ENCODE results near the gene ESRRG.

The ESRRG gene

GRCh38 chr1:216502528-216503162 lies 220.6 kb downstream of the ESRRG start:
- H3K9ac ChIP-seq (ENCODE audit: low read length): no peak overlapping the region
- H3K36me3 ChIP-seq (replicated peaks; ENCODE audit: insufficient read depth, low read length): no peaks in the 10 kb centered on the region
- no peak for DNase-seq
- no peaks in the 10 kb centered on the region for H3K9me2 ChIP-seq (replicated peaks; ENCODE audit: insufficient read depth, low read length)
- no peaks in the 10 kb centered on the region for H3K79me2 ChIP-seq (ENCODE audit: low read length)
- no peaks in the 10 kb centered on the region for H3K9me3 ChIP-seq (replicated peaks; ENCODE audit: insufficient read depth, low read length)
- H3K4me3 ChIP-seq (ENCODE audit: low read length): no peak overlapping the region
- no peaks in the 10 kb centered on the region for H4K20me1 ChIP-seq (ENCODE audit: insufficient read depth, low read length)
- H3F3A ChIP-seq (ENCODE audit: insufficient read depth, low read length): no peaks in the 10 kb centered on the region
- no peak for TF ChIP-seq CTCF (IDR thresholded peaks at IDR 0.05; ENCODE audit: low read length)
- TF ChIP-seq EZH2 (optimal IDR thresholded peaks at IDR 0.05; ENCODE audit: low read depth, low read length): no peak
- TF ChIP-seq EZH2phosphoT487 (IDR thresholded peaks at IDR 0.05; ENCODE audit: low read length): no peak
- no peak overlapping the region for H3K4me2 ChIP-seq (ENCODE audit: low read depth, low read length)
- H3K27ac ChIP-seq (ENCODE audit: low read length): no peak overlapping the region
- no peaks in the 10 kb centered on the region for H3K4me1 ChIP-seq (ENCODE audit: low read length)
- no peaks in the 10 kb centered on the region for H3K27me3 ChIP-seq (replicated peaks; ENCODE audit: insufficient read depth, low read length)
- no peak overlapping the region for H2AFZ ChIP-seq (ENCODE audit: low read length)

GRCh38 chr1:216500273-216500967 lies 222.8 kb downstream of the ESRRG start:
- H3K4me2 ChIP-seq (ENCODE audit: low read depth, low read length): no peak overlapping the region
- no peak overlapping the region for H2AFZ ChIP-seq (ENCODE audit: low read length)
- no peak overlapping the region for H3K27ac ChIP-seq (ENCODE audit: low read length)

GRCh38 chr1:216499581-216500272 lies 223.5 kb downstream of the ESRRG start:
- DNase-seq: no peak
- TF ChIP-seq CTCF (IDR thresholded peaks at IDR 0.05; ENCODE audit: low read length): no peak
- no peak for TF ChIP-seq EZH2 (optimal IDR thresholded peaks at IDR 0.05; ENCODE audit: low read depth, low read length)
- TF ChIP-seq EZH2phosphoT487 (IDR thresholded peaks at IDR 0.05; ENCODE audit: low read length): no peak
- Histone ChIP-seq H3F3A (ENCODE audit: insufficient read depth, low read length) (no peaks in the 10 kb centered on the region), H3K79me2 (ENCODE audit: low read length) (no peaks in the 10 kb centered on the region), H3K9me3 (replicated peaks; ENCODE audit: insufficient read depth, low read length) (no peaks in the 10 kb centered on the region), H3K27ac (ENCODE audit: low read length) (no peak overlapping the region), H3K9ac (ENCODE audit: low read length) (no peak overlapping the region), H2AFZ (ENCODE audit: low read length) (no peak overlapping the region), H3K4me3 (ENCODE audit: low read length) (no peak overlapping the region), H3K27me3 (replicated peaks; ENCODE audit: insufficient read depth, low read length) (no peaks in the 10 kb centered on the region), H3K9me2 (replicated peaks; ENCODE audit: insufficient read depth, low read length) (no peaks in the 10 kb centered on the region), H3K36me3 (replicated peaks; ENCODE audit: insufficient read depth, low read length) (no peaks in the 10 kb centered on the region), H3K4me1 (ENCODE audit: low read length) (no peaks in the 10 kb centered on the region), H3K4me2 (ENCODE audit: low read depth, low read length) (no peak overlapping the region), H4K20me1 (ENCODE audit: insufficient read depth, low read length) (no peaks in the 10 kb centered on the region)

More at GRCh38 chr1:216500273-216500967, 222.8 kb downstream of the ESRRG start:
- no peaks in the 10 kb centered on the region for H3K79me2 ChIP-seq (ENCODE audit: low read length)
- H4K20me1 ChIP-seq (ENCODE audit: insufficient read depth, low read length): no peaks in the 10 kb centered on the region
- no peaks in the 10 kb centered on the region for H3K36me3 ChIP-seq (replicated peaks; ENCODE audit: insufficient read depth, low read length)
- no peaks in the 10 kb centered on the region for H3K4me1 ChIP-seq (ENCODE audit: low read length)
- no peak for DNase-seq
- H3K9me3 ChIP-seq (replicated peaks; ENCODE audit: insufficient read depth, low read length): no peaks in the 10 kb centered on the region
- H3K9ac ChIP-seq (ENCODE audit: low read length): no peak overlapping the region
- no peak overlapping the region for H3K4me3 ChIP-seq (ENCODE audit: low read length)
- H3K9me2 ChIP-seq (replicated peaks; ENCODE audit: insufficient read depth, low read length): no peaks in the 10 kb centered on the region
- H3F3A ChIP-seq (ENCODE audit: insufficient read depth, low read length): no peaks in the 10 kb centered on the region
- no peak for TF ChIP-seq EZH2 (optimal IDR thresholded peaks at IDR 0.05; ENCODE audit: low read depth, low read length)
- no peak for TF ChIP-seq EZH2phosphoT487 (IDR thresholded peaks at IDR 0.05; ENCODE audit: low read length)
- no peak for TF ChIP-seq CTCF (IDR thresholded peaks at IDR 0.05; ENCODE audit: low read length)
- H3K27me3 ChIP-seq (replicated peaks; ENCODE audit: insufficient read depth, low read length): no peaks in the 10 kb centered on the region

Measured in MM.1S (cell line).